ENCODE measurements around the gene MGAT3.

The MGAT3 gene

DNA sequence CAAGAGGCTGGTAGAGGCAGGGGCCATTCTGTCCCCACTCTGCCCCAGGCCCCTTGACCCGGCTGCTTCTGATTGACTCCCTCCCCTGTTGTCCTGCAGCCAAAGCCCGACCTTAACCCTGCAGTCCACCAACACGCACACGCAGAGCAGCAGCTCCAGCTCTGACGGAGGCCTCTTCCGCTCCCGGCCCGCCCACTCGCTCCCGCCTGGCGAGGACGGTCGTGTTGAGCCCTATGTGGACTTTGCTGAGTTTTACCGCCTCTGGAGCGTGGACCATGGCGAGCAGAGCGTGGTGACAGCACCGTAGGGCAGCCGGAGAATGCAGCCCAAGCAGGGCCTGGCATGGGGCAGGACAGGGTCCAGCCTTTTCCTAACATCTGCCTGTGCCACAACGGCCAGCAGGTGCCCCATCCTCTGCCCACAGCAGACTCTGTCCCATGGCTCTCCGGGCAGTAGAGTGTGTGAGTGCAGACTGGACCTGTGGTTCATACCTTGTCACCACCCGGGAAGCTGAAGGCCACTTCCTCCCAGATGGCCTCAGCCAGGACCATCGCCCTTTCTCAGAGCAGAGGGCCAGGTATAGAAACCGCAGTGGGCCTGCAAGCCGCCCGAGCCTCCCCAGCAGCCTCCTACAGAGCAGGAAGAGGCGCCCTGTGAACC lies 26.8 kb upstream of the MGAT3 start:
- no peak for DNase-seq

DNA sequence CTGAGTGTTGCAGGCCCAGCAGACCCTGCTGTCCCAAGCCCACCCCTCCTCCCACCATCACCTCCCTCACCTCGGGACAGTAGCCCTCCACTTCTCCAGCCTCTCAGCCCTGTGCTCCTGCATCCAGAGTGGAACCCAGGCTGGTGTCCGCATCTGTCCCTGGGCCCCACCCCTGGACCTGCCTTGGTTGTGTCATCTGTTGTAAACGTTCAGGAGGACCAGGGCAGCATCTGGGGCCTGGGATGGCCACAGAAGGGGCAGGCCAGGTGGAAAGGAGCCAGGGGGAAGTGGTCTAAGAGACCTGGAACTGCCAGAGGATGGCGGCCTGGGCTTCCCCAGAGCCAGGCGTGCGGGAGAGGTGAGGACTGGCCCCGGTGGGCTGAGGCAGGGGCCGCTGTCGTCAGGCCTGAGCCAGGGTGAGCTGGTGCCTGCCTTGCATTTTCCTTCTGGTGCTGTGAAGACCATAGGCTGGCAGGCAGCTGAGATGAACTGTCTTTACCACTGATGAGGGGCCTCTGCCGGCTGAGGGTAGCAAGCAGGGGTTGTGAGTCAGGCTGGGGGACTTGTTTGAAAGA lies 26.1 kb upstream of the MGAT3 start:
- no peak for DNase-seq

DNA sequence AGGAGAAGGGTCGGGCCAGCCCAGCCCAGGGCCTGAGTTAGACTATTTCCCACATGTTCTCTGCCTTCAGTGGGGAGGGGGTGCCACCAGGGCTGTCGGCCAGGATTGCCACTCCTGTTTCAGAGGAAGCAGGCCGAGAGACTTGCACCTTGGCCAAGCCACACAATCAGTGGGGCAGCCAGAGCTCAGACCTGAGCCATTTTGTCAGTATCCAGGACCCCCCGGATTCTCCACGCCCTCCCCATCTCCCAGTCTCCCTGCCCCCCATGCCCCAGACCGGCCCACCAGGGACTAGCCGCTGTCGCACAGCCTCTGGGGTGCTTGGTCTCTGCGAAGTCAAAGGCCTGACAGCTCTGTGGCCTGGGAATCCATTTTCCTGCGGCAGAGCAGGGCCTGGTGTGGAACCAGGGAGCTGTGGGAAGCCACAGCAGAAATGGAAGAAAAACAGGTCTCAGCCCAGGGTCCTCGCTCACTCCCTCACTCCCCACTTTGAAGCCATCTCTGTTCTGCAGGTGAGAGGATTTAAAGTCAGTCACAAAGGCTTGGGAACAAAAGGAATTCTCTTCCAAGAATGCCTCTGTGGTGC lies 25.5 kb upstream of the MGAT3 start:
- DNase-seq, result no peak

DNA sequence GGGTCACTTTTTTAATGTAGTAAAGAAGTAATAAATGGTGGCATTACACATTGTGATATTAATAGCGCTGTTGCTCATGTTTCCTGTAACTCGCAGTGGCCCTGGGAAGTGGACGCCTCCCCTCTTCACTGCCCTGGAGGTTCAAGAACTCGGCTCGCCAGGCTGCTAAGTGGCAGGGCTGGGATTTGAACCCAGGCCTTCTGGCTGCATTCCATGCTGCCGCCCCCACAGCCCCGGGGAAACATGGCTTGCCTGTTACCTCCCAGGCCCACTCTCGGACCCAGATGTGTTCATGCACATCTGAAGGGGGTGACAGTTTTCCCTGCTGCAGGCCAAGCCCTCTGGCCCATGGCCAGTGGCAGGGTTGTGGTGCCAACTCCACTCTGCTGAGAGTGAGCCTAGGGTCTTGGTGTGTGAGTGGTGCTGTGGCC lies 25.0 kb upstream of the MGAT3 start:
- no peak for DNase-seq

DNA sequence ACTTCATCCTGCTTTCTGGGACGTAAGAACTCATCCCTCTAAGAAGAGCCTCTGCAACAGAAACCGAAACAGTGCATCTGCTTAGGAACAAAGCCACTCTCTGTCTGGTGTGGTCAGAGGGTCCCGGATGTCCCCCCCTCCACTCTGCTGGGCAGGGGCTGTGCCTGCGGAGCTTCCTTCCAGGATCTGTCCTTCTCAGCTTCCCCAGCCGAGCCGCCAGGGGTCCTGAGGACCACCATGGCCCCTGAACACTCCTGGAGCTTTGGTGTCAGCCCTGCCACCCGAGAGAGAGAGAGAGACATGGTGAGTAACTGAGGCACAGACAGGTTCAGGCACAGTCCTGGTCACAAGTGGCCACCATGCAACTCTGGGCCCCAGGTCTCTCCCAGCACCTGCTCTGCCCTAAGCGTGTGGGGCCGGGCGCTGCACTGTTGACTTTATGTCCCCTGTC lies 24.4 kb upstream of the MGAT3 start:
- no peak for DNase-seq

DNA sequence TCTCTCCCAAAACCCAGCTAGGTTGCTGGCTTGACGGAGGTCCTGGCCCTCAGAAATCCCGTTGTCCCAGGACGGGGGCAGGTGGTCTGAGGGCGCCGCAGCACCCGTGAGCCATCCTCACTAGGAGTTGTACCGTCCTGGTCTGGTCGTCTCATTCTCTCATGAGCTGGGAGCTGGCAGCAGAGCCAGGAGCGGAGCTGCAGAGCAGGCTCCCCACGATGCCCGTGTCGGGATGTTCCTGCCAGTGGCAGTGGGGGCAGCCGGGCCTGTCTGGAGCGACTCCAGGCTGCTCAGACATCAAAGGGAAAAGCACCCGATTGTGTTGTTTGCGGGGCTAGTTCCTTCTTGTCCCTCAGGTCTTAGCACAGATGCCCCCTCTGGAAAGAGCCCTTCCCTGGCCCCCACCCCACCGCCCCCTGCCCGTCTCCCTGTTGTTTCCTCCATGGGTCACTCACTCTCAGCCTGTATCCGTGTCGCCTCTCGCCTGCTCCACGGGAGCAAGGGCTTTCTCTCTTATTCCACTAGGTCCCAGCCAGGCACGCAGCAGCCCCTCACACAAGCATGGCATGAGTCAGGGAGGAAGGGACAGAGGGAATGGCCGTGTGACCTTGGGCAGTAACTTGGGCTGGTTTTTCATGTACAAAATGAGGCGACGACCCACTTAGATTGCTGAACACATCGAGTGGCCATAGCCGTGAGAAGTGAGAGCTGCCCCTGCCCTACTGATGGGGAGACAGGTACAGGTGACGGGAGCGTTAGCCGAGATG lies 23.2 kb upstream of the MGAT3 start:
- DNase-seq, result no peak

DNA sequence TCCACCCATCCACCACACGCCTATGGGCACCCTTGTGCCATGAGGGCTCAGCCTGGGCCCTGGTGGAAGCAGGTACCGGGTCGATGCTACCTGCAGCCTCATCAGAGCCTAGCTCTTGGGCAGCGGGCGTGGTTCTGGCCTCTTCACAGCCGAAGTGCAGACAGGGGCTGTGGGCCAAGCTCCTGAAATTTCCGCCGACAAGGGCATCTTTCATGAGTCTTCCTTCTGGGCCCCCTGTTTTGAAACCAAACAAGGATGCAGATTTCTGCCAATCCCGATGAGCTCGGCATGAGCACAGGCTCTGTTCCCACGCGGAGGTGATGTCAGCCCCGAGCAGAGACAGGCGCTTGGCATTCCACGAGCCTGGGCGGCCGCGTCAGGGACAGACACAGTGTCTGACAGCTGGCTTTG lies 22.6 kb upstream of the MGAT3 start:
- no peak for DNase-seq

DNA sequence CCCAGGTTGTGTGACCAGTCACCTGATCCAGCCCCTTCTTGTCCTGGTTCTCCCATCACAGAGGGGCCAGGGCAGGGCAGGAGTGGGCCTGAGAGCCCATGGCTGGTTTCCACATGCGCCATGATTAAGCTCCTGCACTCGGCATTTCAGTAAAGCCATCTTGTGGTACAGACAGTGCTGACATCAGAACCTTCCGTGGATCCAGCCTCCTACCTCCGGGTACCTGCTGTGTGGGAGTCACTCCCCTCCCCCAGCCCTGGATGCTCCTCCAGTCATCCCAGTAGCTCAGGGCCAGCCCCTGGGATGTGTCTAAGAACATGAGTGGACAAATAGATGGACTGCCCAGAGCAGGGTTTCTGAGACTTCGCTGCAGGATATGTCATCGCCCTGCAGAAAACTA lies 22.1 kb upstream of the MGAT3 start:
- no peak for DNase-seq

DNA sequence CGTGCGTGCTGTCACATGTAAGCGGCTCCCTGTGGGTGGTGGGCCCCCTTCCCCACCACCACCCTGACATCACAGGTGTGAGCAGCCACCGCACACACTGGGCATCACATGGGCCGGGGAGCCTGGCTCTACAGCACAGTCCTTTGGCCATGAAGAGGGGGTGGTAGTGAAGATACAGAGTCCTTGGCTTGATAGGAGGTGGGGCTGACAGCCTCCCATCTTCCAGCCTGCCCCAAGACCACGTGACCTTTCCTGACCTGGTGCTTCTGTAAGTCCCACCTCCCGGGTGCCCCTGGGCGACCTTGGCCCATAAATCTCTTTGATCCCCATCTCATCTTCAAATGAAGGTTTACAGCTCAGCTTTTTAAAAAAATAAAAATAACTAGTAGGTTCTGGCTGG lies 21.2 kb upstream of the MGAT3 start:
- DNase-seq, result no peak

DNA sequence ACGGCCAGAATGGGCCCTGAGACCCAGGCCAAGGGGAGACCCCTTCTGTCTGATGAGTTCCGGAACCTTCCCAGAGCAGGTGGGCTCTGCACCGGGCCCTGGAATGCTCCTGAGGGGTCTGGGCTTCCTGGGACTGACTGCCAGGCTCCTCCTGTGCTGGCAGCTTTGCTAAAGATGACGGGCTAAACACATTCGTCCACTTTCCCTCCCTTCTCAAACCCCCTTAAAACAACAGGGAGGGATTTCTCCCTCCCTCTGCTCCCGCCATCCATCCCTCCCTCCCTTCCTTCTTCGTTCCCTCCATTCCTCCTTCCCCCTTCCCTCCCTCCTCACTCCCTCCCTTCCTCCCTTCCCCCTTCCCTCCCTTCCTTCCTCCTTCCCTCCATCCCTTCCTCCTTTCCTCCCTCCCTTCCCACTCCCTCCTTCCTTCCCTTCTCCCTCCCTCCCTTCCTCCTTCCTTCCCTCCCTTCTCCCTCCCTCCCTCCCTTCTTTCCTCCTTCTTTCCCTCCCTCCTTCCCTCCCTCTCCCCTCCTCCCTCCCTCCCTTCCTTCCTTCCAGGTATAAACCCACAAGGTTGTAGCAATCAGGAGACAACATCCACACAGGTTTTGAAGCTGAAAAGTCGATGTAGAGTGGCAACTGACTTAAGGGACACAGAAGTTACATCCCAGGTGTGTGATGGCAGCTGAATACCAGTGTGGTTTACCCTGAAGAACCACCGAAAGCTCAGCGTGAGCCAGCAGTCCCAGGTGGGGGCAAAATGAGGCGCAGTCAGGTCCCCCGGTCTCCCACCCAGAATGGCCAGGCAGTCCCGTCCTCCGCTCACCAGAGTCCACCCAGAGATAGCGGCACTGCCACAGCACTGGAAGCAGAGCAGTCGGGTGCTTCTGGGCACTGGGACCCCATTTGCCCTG lies 18.8 kb upstream of the MGAT3 start:
- DNase-seq, result no peak

DNA sequence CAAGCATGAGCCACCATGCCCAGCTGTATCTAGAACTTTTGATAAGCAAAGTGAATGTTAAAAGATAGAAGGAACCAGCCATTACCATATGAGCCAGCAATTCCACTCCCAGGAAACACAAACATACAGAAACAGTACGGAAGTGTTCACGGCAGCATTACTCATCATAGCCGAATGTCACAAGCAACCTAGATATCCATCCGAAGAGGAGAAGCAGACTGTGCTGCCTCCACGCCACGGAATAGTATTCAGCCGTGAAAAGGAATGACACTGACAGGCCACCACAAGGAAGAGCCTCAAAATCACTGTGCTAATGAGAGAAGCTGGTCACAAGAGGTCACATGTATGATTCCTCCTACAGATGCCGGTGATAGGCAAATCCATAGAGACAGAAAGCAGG lies 17.6 kb upstream of the MGAT3 start:
- DNase-seq, result no peak

DNA sequence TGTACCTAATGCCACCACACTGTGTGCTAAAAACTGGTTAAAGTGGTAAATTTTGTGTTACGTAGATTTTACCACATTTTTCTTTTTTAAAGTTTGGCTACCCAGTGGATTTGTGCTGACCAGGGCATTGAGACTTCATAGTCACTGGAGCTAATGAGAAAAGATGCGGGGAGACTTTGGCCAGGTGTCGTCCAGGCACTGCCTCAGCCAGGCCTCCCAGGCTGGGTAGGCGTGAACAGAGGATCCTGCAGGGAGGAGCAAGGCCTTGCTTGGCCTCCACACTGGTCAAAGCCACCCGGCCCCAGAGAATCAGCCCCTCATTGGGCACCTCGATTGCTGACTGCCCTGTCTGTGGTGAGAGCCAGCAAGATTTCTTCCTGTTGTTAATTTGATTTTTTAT lies 13.4 kb upstream of the MGAT3 start:
- DNase-seq, result no peak

DNA sequence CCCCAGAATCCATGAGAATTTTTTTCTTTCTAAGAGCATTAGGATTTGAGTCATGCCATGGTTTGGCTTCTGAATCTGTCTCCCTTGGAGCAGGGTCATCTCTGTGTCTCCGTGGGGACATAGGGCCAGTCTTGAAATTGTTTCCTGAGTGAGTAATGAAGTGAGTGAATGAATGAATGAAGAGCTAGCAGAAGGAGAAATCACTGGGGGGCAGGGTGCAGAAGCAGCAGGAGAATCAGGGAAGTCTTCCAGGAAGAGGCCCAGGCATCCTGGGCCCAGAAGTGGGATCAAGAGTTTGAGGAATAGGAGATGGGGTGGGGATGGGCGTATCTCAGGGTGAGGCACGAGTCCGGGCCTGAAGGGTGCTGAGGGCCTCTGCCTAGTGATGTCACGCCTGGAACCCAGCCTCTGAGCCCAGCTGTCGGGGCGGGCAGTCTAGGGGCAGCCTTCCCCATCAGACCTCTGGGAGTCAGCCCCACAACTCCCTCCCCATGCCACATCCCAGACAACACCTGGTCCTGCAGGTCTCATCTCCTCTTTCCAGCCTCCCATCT lies 12.5 kb upstream of the MGAT3 start:
- DNase-seq, result no peak

DNA sequence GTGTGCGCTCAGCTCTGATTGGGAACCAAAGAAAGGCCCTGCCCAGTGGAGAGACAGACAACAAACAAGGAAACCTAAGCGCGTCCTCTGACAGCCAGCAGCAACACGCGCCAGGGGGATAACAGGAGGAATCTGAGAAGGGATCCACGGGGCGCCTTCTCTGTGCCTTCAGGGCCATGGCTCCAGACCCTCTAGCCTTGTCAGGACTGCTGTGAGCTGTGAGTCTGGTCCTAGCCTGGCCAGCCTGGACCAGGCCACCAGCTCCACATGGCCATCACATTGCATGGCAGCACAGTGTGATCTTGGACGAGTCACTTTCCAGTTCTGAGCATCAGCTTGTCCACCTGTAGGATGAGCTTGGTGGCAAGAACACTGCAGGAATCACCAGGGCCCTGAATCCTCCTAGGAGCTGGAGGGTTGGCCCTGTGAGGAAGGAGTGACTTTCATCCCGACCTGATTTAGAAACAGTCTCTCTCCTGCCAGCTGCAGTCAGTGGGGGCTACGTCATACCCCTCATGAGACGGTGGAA lies 11.8 kb upstream of the MGAT3 start:
- DNase-seq, result no peak

DNA sequence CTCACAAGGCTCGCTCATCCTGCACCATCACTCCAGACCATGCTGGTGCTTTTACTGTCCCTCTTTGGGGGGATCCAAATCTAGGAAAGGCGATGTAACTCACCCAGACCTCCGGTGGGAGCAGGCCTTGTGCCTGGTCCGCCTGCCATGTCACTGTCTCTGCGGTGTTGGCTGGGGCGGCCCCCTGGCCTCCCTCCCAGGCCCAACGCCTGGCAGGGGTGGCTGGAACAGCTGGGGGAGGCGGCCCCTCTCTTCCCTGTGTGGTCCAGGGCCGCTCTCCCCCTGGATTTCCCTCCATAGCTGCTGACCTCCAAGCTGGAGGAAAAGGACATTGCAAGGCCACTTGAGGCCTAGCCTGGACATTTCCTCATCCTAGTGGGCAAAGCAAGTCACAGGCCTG lies 11.1 kb upstream of the MGAT3 start:
- DNase-seq, result no peak

DNA sequence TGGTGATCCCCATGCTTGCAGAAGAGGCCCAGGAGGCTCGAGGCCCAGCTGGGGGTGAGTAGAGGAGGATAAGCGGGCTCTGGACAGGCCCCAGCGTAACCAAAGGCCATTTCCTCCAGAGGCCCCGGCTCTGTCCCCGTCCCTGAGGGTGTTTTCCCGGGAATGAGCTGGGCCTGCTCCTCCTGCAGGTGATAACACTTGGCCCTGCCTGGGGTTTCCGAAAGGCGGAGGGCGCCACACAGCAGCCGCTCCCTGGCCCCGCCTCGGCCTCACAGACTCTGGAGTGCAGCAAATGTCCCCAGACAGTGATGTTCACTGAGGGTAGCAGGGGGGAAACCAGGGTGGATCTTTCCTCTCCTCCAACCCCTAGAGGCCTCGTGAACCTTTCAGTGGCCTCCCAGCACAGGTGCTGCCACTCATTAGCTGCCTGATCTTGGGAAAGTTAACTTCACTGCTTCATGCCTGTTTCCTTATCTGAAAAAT lies 10.5 kb upstream of the MGAT3 start:
- DNase-seq, result no peak

DNA sequence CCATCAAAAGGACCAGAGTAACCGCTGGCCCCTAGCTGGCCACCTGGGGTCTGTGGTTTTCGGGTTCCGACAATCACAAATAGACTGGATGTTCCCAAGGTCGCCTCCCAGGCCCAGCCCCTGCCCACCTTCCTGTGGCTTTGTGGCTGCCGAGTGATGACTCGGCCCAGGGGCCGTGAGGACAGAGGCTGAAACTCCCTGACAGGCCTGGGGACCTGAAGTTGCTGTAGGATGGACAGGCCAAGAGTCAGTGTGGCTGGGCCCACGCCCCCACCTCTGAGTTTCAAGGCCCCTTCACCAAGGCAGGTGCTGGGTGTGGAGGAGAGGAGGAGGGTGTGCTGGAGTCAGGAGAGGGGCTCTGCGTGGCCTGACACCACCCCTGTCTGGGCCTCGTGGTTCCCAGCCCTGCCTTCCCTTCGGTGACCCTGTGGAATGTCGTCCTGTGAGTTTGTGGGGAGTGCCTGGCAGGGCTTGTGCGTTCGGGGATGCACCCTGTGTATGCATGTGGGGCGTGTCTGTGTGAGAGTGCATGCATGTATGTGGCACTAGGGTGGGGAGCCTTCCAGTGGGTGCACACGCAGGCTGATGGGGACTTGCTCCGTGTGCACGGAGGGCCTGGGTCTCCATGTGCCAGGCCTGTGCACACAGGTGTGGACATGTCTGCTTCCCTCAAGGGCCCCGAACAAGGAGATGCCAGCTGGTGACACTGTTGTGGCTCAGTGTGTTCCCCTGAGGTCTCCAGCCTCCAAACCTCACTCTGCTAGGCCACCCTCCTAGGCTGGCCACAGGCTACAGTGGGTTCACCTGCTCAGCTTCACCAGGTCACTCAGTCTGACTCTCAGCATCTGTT lies 8.4 kb upstream of the MGAT3 start:
- DNase-seq, result no peak

DNA sequence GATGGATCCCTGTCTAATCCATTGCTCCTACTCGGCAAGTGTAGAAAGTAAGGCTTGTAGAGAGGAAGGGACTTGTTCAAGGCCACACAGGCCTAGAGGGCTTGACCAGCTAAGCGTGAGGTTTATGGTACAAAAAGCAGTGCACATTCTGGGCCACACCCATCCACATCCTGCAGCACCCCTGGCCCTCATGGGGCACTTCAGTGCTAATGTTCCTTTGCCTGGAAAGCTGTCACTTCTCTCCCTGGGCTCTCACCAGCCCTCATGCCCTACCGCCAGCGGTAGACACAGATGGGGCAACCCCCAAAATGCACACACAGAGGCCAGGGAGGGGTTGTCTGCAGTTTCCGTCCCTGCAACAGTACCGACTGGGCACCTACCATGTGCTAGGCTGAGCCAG lies 7.1 kb upstream of the MGAT3 start:
- no peak for DNase-seq

DNA sequence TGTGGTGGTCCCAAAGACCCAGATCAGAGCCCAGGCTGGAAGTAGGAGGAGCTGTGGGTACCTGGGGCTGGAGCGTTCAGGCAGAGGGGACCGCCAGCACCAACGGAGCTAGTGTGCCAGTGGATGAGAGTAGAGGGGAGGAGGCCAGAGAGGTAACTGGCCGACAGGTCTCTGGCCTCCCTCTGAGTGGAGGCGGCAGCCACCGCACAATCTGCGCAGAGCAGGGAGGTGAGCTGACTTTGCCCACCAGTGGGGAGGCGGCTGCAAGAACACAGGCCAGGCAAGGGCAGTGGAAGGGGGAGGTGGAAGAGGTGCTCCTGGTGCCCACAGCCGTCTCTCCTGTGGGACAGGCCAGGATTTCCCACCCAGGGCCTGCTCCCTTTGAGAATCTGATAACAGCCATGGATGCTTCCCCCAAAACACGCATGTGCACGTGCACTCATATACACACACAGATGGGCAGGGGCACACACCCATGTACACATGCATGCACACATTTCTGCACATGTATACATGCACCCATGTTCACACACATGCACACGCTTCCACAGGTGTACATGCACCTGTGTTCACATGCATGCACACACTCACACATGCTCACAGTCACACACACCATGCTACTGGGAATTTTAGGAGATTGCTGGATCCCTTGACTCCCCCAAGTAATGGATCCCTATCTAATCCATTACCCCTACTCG lies 6.4 kb upstream of the MGAT3 start:
- DNase-seq, result no peak

DNA sequence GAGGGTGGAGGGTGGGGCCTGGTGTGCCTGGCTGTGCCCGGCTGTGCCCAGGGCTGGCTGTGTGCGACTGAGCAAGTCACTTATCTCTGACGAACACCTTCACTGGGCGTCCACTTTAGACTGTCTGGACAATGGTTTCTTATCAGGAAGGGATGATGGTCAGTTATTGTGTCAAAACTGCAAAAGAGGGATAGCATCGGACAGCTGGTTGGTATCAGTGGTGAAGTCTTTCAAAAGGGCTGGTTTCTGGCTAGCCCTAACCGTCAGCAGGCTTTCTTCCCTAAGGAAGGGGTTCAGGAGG lies 4.1 kb upstream of the MGAT3 start:
- DNase-seq, result no peak

All from CD4-positive, alpha-beta T cell treated with Interleukin-17A for 1 hour (primary cell).